Neural progenitor cell (in vitro differentiated cells): ENCODE data around the gene DDAH2. TPM values are rescaled to one million over a fixed set of nuclear protein-coding genes. Genes with fewer than 3 reads are reported as not detected.

Source experiments
- DNase-seq: peaks from one replicate; pipeline ENCODE4 v3.0.0-alpha.2; 2016; ENCODE audit warnings: low spot score
- H2AFZ ChIP-seq: fragments of 200-600 bp; sonication (generic); replicated peaks from 2 replicates; pipeline ENCODE4 v1.6.1; 2016; ENCODE audit warnings: antibody characterized with exemption
- H3F3A ChIP-seq: fragments of 200-600 bp; sonication (generic); 2 replicates; pipeline ENCODE4 v1.6.1; 2016; ENCODE audit warnings: antibody characterized with exemption, low read depth
- H3K27ac ChIP-seq: fragments of 200-600 bp; sonication (generic); 2 replicates; pipeline ENCODE4 v1.5.1; 2016; ENCODE audit warnings: mild to moderate bottlenecking
- H3K27me3 ChIP-seq: fragments of 200-600 bp; sonication (generic); 2 replicates; pipeline ENCODE4 v1.6.1; 2016; ENCODE audit warnings: mild to moderate bottlenecking, moderate library complexity
- H3K36me3 ChIP-seq: fragments of 200-600 bp; sonication (generic); 2 replicates; pipeline ENCODE4 v1.5.1; 2016
- H3K4me1 ChIP-seq: fragments of 200-600 bp; sonication (generic); 2 replicates; pipeline ENCODE4 v1.6.1; 2016; ENCODE audit warnings: mixed run types
- H3K4me2 ChIP-seq: fragments of 200-600 bp; sonication (generic); 2 replicates; pipeline ENCODE4 v1.6.1; 2016
- H3K4me3 ChIP-seq: fragments of 200-600 bp; sonication (generic); 2 replicates; pipeline ENCODE4 v1.5.1; 2016
- H3K79me2 ChIP-seq: fragments of 200-600 bp; sonication (generic); 2 replicates; pipeline ENCODE4 v1.6.1; 2016; ENCODE audit warnings: low read depth
- H3K9ac ChIP-seq: fragments of 200-600 bp; sonication (generic); 2 replicates; pipeline ENCODE4 v1.6.1; 2016
- H3K9me3 ChIP-seq: fragments of 200-600 bp; sonication (generic); 2 replicates; pipeline ENCODE4 v1.5.1; 2016; ENCODE audit warnings: low read depth
- H4K20me1 ChIP-seq: fragments of 200-600 bp; sonication (generic); 2 replicates; pipeline ENCODE4 v1.6.1; 2016; ENCODE audit warnings: low read depth
- H3K27ac Mint-ChIP-seq: 3 replicates; pipeline ENCODE4 v1.8.0; 2021; ENCODE audit warnings: mixed read lengths
- H3K27me3 Mint-ChIP-seq: 2 replicates; pipeline ENCODE4 v1.8.0; 2022; ENCODE audit warnings: low read depth, mild to moderate bottlenecking, inconsistent platforms, moderate library complexity, mixed read lengths; ENCODE audit not compliant: insufficient read depth
- H3K36me3 Mint-ChIP-seq: 3 replicates; pipeline ENCODE4 v1.8.0; 2021; ENCODE audit warnings: mixed read lengths
- H3K4me1 Mint-ChIP-seq: 3 replicates; pipeline ENCODE4 v1.8.0; 2021; ENCODE audit warnings: mixed read lengths
- H3K4me3 Mint-ChIP-seq: 3 replicates; pipeline ENCODE4 v1.8.0; 2021; ENCODE audit warnings: mild to moderate bottlenecking, moderate library complexity, mixed read lengths
- H3K9me3 Mint-ChIP-seq: 3 replicates; pipeline ENCODE4 v1.8.0; 2020; ENCODE audit warnings: mixed read lengths
- CTCF ChIP-seq: fragments of 200-600 bp; sonication (generic); IDR thresholded peaks from 2 replicates; pipeline ENCODE4 v1.5.1; 2017; ENCODE audit warnings: antibody characterized with exemption, mild to moderate bottlenecking
- EZH2 ChIP-seq: fragments of 200-600 bp; sonication (generic); IDR thresholded peaks from 2 replicates; pipeline ENCODE4 v1.6.1; 2017; ENCODE audit warnings: antibody characterized with exemption, mild to moderate bottlenecking, moderate library complexity
- EZH2phosphoT487 ChIP-seq: fragments of 200-600 bp; sonication (generic); IDR thresholded peaks from 2 replicates; pipeline ENCODE4 v1.6.1; 2017; ENCODE audit warnings: antibody characterized with exemption
- total RNA-seq: library from RNA; depleted of rRNA; stranded (reverse); fragments of >200 nt; gene quantifications from 2 replicates; pipeline ENCODE4 v1.2.3, GENCODE V29; 2015; ENCODE audit warnings: low replicate concordance

DDAH2 gene
- total RNA-seq, 1 donor from 2014 or later: 94.3 TPM

- TF ChIP-seq EZH2phosphoT487: no peak
- TF ChIP-seq EZH2: no peak
- no peak for TF ChIP-seq CTCF
- H3K27me3 Mint-ChIP-seq: peaks cover 7% of the 10 kb centered on the region
- no peak for DNase-seq
Measured at GRCh38 chr6:31758281-31758680, 29.2 kb upstream of the DDAH2 start.

GRCh38 chr6:31752739-31753319, 23.7 kb upstream of the DDAH2 start:
- TF ChIP-seq CTCF: no peak
- no peak for TF ChIP-seq EZH2
- no peak for TF ChIP-seq EZH2phosphoT487
- Histone ChIP-seq H3K4me3 (no peak overlapping the region), H3K9ac (no peak overlapping the region), H4K20me1 (no peaks in the 10 kb centered on the region), H3K36me3 (no peaks in the 10 kb centered on the region), H3F3A (peaks cover 6% of the 10 kb centered on the region), H3K79me2 (no peaks in the 10 kb centered on the region), H2AFZ (no peak overlapping the region), H3K27me3 (no peaks in the 10 kb centered on the region), H3K27ac (no peak overlapping the region), H3K9me3 (no peaks in the 10 kb centered on the region), H3K4me1 (no peaks in the 10 kb centered on the region), H3K4me2 (no peak overlapping the region)
- Mint-ChIP-seq H3K4me1 (no peaks in the 10 kb centered on the region), H3K27me3 (peaks cover 4% of the 10 kb centered on the region), H3K9me3 (no peaks in the 10 kb centered on the region), H3K27ac (no peak overlapping the region), H3K36me3 (peaks cover 8% of the 10 kb centered on the region), H3K4me3 (no peak overlapping the region)
- DNase-seq: no peak

More at GRCh38 chr6:31758281-31758680, 29.2 kb upstream of the DDAH2 start:
- peaks cover 37% of the 10 kb centered on the region for H3K36me3 Mint-ChIP-seq
- H3K4me3 ChIP-seq: no peak overlapping the region
- H3K9ac ChIP-seq: no peak overlapping the region
- peaks cover 4% of the 10 kb centered on the region for H3F3A ChIP-seq
- no peak overlapping the region for H3K27ac Mint-ChIP-seq
- H3K36me3 ChIP-seq: no peaks in the 10 kb centered on the region
- no peaks in the 10 kb centered on the region for H3K79me2 ChIP-seq
- H3K27ac ChIP-seq: no peak overlapping the region
- no peak overlapping the region for H3K4me2 ChIP-seq
- H2AFZ ChIP-seq: no peak overlapping the region
- no peak overlapping the region for H3K4me3 Mint-ChIP-seq
- H3K27me3 ChIP-seq: no peaks in the 10 kb centered on the region
- no peaks in the 10 kb centered on the region for H4K20me1 ChIP-seq
- H3K9me3 Mint-ChIP-seq: no peaks in the 10 kb centered on the region
- no peaks in the 10 kb centered on the region for H3K9me3 ChIP-seq
- peaks cover 14% of the 10 kb centered on the region for H3K4me1 Mint-ChIP-seq
- H3K4me1 ChIP-seq: peaks cover 6% of the 10 kb centered on the region

- H3K4me3 ChIP-seq: no peak overlapping the region
- peaks cover 15% of the 10 kb centered on the region for H3K36me3 Mint-ChIP-seq
Measured at GRCh38 chr6:31750411-31751022, 21.4 kb upstream of the DDAH2 start.

More at GRCh38 chr6:31750411-31751022, 21.4 kb upstream of the DDAH2 start:
- H3K9ac ChIP-seq: no peak overlapping the region
- no peaks in the 10 kb centered on the region for H3K36me3 ChIP-seq
- H3K27ac ChIP-seq: no peak overlapping the region
- H2AFZ ChIP-seq: no peak overlapping the region
- no peaks in the 10 kb centered on the region for H3K4me1 ChIP-seq
- no peaks in the 10 kb centered on the region for H3K27me3 ChIP-seq
- TF ChIP-seq CTCF: no peak
- no peak for TF ChIP-seq EZH2phosphoT487
- TF ChIP-seq EZH2: no peak
- no peaks in the 10 kb centered on the region for H4K20me1 ChIP-seq
- no peaks in the 10 kb centered on the region for H3K79me2 ChIP-seq
- Mint-ChIP-seq H3K4me1 (peaks cover 5% of the 10 kb centered on the region), H3K27ac (no peak overlapping the region), H3K4me3 (no peak overlapping the region), H3K27me3 (peaks cover 5% of the 10 kb centered on the region), H3K9me3 (no peaks in the 10 kb centered on the region)
- no peaks in the 10 kb centered on the region for H3K9me3 ChIP-seq
- DNase-seq: no peak
- H3K4me2 ChIP-seq: no peak overlapping the region
- H3F3A ChIP-seq: peaks cover 6% of the 10 kb centered on the region
